Adrenal gland (tissue), 12 donors: ENCODE measurements around the gene CCNE1. TPM values are rescaled to one million over a fixed set of nuclear protein-coding genes. Genes with fewer than 3 reads are reported as not detected.

ENCODE experiments used
- DNase-seq, 7 donors: peaks; one replicate each; pipeline ENCODE4 v3.0.0-alpha.2; 2019 to 2020
- H3K27ac ChIP-seq, 5 donors: fragments of 200-600 bp; sonication (generic) in 4 of 5; 1 replicate in 3 of 5; 2 replicates in 2 of 5; pipeline versions ENCODE4 v1.5.1 to v1.8.0; 2016 to 2020; ENCODE audit warnings: mild to moderate bottlenecking in 1 of 5
- H3K27me3 ChIP-seq: fragments of 200-600 bp; 2 replicates; pipeline ENCODE4 v1.8.0; 2021
- H3K36me3 ChIP-seq, 2 donors: fragments of 200-600 bp; replicated peaks in 1 of 2; 1 replicate in 1 of 2; 2 replicates in 1 of 2; pipeline versions ENCODE4 v1.5.1 to v1.8.0; 2018 to 2022
- H3K4me1 ChIP-seq, 2 donors: fragments of 200-600 bp; replicated peaks in 1 of 2; 1 replicate in 1 of 2; 2 replicates in 1 of 2; pipeline versions ENCODE4 v1.5.1 to v1.8.0; 2018 to 2021
- H3K4me3 ChIP-seq, 4 donors: fragments of 200-600 bp; sonication (generic) in 3 of 4; one replicate each; pipeline ENCODE4 v1.5.1; 2016 to 2018
- H3K9me3 ChIP-seq, 3 donors: fragments of 200-600 bp; sonication (generic) in 1 of 3; replicated peaks in 1 of 3; 1 replicate in 2 of 3; 2 replicates in 1 of 3; pipeline versions ENCODE4 v1.5.1 to v1.8.0; 2016 to 2021
- POLR2A ChIP-seq, 2 donors: fragments of 450-650 bp; IDR thresholded peaks; one replicate each; pipeline ENCODE4 v1.6.1; 2017; ENCODE audit warnings: antibody characterized with exemption in 2 of 2, mild to moderate bottlenecking in 2 of 2, moderate library complexity in 1 of 2
- WGBS, 4 donors: extraction: QIAGEN DNeasy Blood & Tissue Kit in 2 of 4; methylation state at CpG; one replicate each; pipeline versions ENCODE4 v1.1.5 to v1.1.7; 2013 to 2017; 5-methylcytosine and 5-hydroxymethylcytosine counted together
- intact Hi-C, 2 donors: fragments of 100-400 bp; cut with DNase I; formaldehyde crosslinking; loops; one replicate each; pipeline versions ENCODE4 v1.14.1 to v1.15.0; 2022 to 2023
- polyA plus RNA-seq, 3 donors: library from polyadenylated mRNA; stranded (reverse); fragments of 200-250 nt in 2 of 3; fragments of 350-450 nt in 1 of 3; fragmentation: Illumina TruSeq in 1 of 3; extraction: RNeasy Lipid Tissue Mini Kit (QIAGEN cat#74804) in 1 of 3; gene quantifications; one replicate each; pipeline ENCODE4 v1.2.3, GENCODE V29; 2013 to 2014
- total RNA-seq, 9 donors: library from RNA; depleted of rRNA in 4 of 9; stranded (reverse); fragments of >200 nt in 4 of 9; fragments of 120-200 nt in 1 of 9; fragmentation: NEBNext Ultra II Directional in 1 of 9; extraction: Animal tissue kit (Norgen Biotek cat#: 25700) in 1 of 9; gene quantifications; one replicate each; pipeline versions ENCODE4 v1.1.0 to v1.2.4, GENCODE V29; 2013 to 2023
- TF ChIP-seq, protein P1 (sequence below), 6 experiments: fragments of 450-650 bp in 4 of 6; fragments of 200-600 bp in 2 of 6; sonication (generic) in 1 of 6; IDR thresholded peaks; 1 replicate in 5 of 6; 2 replicates in 1 of 6; pipeline versions ENCODE4 v1.5.1 to v1.8.0; 2016 to 2021; ENCODE audit warnings: antibody characterized with exemption in 6 of 6, mild to moderate bottlenecking in 2 of 6, moderate library complexity in 1 of 6
- donor health status: healthy with polysubstance abuse.
- donor health status: Bipolar disorder and iron deficiency.
- donor health status: DM: yes; HTN: yes; CAD: no.
- donor health status: DM: no; HTN: no; CAD: no.
- donor health status: DM: no; HTN: no; CAD: no.
- donor health status: DM: yes; HTN: yes; CAD: no.

CCNE1 gene
- total and polyA plus RNA-seq, 12 donors, result 3.0 to 67.7 (median 7.9) TPM

DNA sequence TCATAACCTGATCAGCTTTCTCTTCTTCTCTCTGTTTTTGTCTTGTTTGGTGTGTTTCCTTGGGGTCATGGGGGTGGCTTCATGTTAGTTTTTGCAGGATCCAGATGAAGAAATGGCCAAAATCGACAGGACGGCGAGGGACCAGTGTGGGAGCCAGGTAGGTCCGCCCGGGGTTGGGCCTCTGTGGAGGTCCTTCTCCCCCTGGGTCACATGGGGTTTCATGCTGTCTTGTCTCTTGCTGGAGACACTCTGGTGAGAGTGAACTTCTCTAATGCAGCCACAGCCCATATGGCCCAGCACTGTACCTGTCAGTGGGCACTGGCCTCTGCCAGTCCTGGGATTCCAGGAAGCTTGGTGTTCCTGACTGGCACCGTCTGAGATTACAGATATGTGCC lies 1.1 kb downstream of the CCNE1 start:
- TF ChIP-seq, protein P1, sequence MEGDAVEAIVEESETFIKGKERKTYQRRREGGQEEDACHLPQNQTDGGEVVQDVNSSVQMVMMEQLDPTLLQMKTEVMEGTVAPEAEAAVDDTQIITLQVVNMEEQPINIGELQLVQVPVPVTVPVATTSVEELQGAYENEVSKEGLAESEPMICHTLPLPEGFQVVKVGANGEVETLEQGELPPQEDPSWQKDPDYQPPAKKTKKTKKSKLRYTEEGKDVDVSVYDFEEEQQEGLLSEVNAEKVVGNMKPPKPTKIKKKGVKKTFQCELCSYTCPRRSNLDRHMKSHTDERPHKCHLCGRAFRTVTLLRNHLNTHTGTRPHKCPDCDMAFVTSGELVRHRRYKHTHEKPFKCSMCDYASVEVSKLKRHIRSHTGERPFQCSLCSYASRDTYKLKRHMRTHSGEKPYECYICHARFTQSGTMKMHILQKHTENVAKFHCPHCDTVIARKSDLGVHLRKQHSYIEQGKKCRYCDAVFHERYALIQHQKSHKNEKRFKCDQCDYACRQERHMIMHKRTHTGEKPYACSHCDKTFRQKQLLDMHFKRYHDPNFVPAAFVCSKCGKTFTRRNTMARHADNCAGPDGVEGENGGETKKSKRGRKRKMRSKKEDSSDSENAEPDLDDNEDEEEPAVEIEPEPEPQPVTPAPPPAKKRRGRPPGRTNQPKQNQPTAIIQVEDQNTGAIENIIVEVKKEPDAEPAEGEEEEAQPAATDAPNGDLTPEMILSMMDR (IDR thresholded peaks at IDR 0.05), result no peak
- no peak for TF ChIP-seq POLR2A (IDR thresholded peaks at IDR 0.05)
- peaks cover 10 to 12% of the 10 kb centered on the region in 2 donors for H3K4me1 ChIP-seq
- peak overlapping the region in 1 of 4 donors; percentile 90 for H3K4me3 ChIP-seq
- intact Hi-C loops, result loop anchor here in 1 of 2 donors (5.0 kb wide), 1 partner anchor 34 kb away; no protein-coding TSS in a partner anchor
- 83 to 90% (median 84%) methylated on average over 6 of the region's 6 CpGs for WGBS, 4 donors
- no peaks in the 10 kb centered on the region for H3K9me3 ChIP-seq
- DNase-seq, result no peak
- H3K27me3 ChIP-seq, result no peaks in the 10 kb centered on the region
- no peak overlapping the region for H3K27ac ChIP-seq
- H3K36me3 ChIP-seq, result no peaks in the 10 kb centered on the region

DNA sequence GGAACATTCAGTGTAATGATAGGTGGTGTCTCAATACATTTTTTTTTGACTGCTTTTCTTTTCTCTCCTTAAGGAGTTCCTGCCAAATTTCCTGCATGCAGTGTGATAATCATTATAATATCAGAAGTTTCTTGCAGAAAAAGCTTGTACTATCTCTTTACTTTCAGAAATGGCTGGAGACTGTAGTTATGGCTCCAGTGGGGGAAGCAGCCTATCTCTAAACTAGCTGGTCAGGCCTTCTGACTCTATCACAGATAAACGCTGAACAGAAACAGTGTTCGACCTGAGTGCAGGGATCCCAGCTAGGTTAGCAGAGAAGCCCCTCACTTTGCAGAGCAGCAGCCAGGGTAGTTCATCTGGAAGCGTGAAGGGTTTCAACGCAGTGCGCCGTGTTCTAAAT lies 1.9 kb downstream of the CCNE1 start:
- Histone ChIP-seq H3K9me3 (no peaks in the 10 kb centered on the region), H3K4me1 (peaks cover 10 to 12% of the 10 kb centered on the region in 2 donors), H3K27ac (no peak overlapping the region), H3K4me3 (no peak overlapping the region), H3K36me3 (no peaks in the 10 kb centered on the region), H3K27me3 (no peaks in the 10 kb centered on the region)
- DNase-seq, result no peak
- no peak for TF ChIP-seq POLR2A (IDR thresholded peaks at IDR 0.05)
- TF ChIP-seq, protein P1 (IDR thresholded peaks at IDR 0.05), result no peak
- 94 to 97% (median 95%) methylated on average over 6 of the region's 6 CpGs for WGBS, 4 donors
- intact Hi-C loops, result loop anchor here in 1 of 2 donors (5.0 kb wide), 1 partner anchor 34 kb away; no protein-coding TSS in a partner anchor

DNA sequence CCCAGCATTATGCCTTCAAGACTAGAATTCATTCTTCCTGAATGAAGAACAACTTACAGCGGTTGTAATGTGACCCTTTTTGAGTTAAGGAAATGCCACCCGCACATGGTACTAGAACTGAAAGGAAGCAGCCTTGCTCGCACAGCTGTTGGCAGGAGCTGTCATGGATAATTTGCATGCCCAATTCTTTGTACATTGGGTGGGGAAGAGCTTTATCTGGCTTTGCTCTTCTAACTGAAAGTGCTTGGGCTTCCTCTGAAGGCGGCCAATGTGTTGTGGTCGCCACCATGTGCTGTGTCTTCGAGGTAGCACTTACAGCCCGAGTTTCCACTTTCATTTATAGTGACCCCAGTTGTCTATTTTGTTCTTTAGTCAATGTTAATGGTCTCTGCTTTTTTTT lies 3.4 kb downstream of the CCNE1 start:
- 75 to 94% (median 86%) methylated on average over 7 of the region's 7 CpGs for WGBS, 4 donors
- Histone ChIP-seq H3K4me3 (no peak overlapping the region), H3K9me3 (no peaks in the 10 kb centered on the region), H3K36me3 (peaks cover 0 to 5% of the 10 kb centered on the region in 2 donors), H3K27me3 (no peaks in the 10 kb centered on the region), H3K4me1 (peaks cover 10 to 12% of the 10 kb centered on the region in 2 donors), H3K27ac (no peak overlapping the region)
- intact Hi-C loops, result no loop called here
- no peak for DNase-seq
- TF ChIP-seq POLR2A (IDR thresholded peaks at IDR 0.05), result no peak
- TF ChIP-seq, protein P1 (IDR thresholded peaks at IDR 0.05), result no peak

DNA sequence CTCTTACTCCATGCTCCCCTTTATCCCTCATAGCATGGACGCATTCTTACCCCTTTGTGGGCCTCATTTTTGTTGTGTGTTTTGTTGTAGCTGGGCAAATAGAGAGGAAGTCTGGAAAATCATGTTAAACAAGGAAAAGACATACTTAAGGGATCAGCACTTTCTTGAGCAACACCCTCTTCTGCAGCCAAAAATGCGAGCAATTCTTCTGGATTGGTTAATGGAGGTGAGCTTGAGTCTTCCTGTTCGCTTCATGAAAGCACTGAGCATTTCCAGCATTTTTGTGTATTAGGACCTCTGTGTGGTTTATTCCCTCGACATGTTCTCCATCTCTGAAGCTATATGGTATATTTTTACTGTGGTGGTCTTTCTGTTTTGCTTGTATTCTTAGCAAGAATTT lies 5.5 kb downstream of the CCNE1 start:
- H3K36me3 ChIP-seq, result peaks cover 0 to 12% of the 10 kb centered on the region in 2 donors
- no peak for TF ChIP-seq POLR2A (IDR thresholded peaks at IDR 0.05)
- TF ChIP-seq, protein P1 (IDR thresholded peaks at IDR 0.05), result no peak
- WGBS, 4 donors, result 91 to 96% (median 93%) methylated on average over 4 of the region's 4 CpGs
- H3K27ac ChIP-seq, result no peak overlapping the region
- intact Hi-C loops, result no loop called here
- H3K4me1 ChIP-seq, result peaks cover 5% of the 10 kb centered on the region in 2 donors
- no peaks in the 10 kb centered on the region for H3K27me3 ChIP-seq
- no peak for DNase-seq
- H3K4me3 ChIP-seq, result no peak overlapping the region
- no peaks in the 10 kb centered on the region for H3K9me3 ChIP-seq
